ENCODE data around the gene ISYNA1. TPM values are rescaled to one million over a fixed set of nuclear protein-coding genes. Genes with fewer than 3 reads are reported as not detected.

ISYNA1 gene
- total and polyA plus RNA-seq, 11 donors = 14.0 to 60.6 (median 24.0) TPM

DNA sequence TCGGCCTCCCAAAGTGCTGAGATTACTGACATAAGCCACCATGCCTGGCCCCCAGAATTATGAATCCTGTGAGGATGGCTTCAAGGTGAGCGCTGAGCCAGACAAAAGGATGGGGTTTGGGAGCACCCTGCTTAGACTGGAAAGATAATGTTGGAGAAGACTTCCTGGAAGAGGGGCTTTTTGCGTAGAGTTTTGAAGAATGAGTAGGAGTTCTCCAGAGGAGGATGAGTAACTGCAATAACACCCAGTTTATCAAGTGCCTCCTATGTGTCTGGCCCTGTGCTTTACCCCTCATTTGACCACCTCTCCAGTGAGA, 52.6 kb downstream of the ISYNA1 start:
- no peak for DNase-seq
- Histone ChIP-seq H3K27ac (peak overlapping the region in 2 of 12 donors; percentile 25 to 32), H3K36me3 (peaks cover 0 to 13% (median 0%) of the 10 kb centered on the region in 9 donors), H3K4me1 (peaks cover 0 to 43% (median 21%) of the 10 kb centered on the region in 12 donors), H3K9me3 (peaks cover 0 to 4% (median 0%) of the 10 kb centered on the region in 12 donors), H3K27me3 (no peaks in the 10 kb centered on the region), H3K4me3 (no peak overlapping the region)
- 94 to 95% (median 95%) methylated on average over 3 of the region's 3 CpGs for WGBS, 4 donors
- no peak for ATAC-seq
- TF ChIP-seq, protein P1, sequence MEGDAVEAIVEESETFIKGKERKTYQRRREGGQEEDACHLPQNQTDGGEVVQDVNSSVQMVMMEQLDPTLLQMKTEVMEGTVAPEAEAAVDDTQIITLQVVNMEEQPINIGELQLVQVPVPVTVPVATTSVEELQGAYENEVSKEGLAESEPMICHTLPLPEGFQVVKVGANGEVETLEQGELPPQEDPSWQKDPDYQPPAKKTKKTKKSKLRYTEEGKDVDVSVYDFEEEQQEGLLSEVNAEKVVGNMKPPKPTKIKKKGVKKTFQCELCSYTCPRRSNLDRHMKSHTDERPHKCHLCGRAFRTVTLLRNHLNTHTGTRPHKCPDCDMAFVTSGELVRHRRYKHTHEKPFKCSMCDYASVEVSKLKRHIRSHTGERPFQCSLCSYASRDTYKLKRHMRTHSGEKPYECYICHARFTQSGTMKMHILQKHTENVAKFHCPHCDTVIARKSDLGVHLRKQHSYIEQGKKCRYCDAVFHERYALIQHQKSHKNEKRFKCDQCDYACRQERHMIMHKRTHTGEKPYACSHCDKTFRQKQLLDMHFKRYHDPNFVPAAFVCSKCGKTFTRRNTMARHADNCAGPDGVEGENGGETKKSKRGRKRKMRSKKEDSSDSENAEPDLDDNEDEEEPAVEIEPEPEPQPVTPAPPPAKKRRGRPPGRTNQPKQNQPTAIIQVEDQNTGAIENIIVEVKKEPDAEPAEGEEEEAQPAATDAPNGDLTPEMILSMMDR (IDR thresholded peaks at IDR 0.05) = no peak
- no peak for TF ChIP-seq POLR2A (IDR thresholded peaks at IDR 0.05)
- intact Hi-C loops (cut with DNase I) = loop anchor here in 2 of 10 donors (5.0 to 10.0 kb wide), 2 partner anchors 33 to 111 kb away; partner anchors contain the start of gene IQCN (in 1 of the 2)

DNA sequence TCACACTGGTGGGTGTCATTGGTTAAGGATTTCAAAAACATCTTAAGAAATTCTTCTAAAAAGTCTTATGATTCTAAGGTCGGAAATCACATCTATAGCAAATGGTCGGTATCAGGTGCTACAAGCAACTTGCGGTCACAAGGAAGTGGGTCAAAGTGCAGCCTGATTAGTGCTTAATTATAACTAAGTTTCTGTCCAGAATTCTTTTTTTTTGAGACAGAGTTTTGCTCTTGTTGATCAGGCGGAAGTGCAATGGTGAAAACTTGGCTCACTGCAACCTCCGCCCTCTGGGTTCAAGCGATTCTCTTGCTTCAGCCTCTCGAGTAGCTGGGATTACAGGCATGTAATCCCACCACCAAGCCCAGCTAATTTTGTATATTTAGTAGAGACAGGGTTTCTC, 53.2 kb downstream of the ISYNA1 start:
- intact Hi-C loops (cut with DNase I) = loop anchor here in 2 of 10 donors (5.0 to 10.0 kb wide), 2 partner anchors 32 to 110 kb away; partner anchors contain the start of gene IQCN (in 1 of the 2)
- Histone ChIP-seq H3K27ac (no peak overlapping the region), H3K27me3 (no peaks in the 10 kb centered on the region), H3K36me3 (peaks cover 0 to 7% (median 0%) of the 10 kb centered on the region in 9 donors), H3K4me1 (peaks cover 0 to 48% (median 26%) of the 10 kb centered on the region in 12 donors), H3K9me3 (peaks cover 0 to 2% (median 0%) of the 10 kb centered on the region in 12 donors), H3K4me3 (no peak overlapping the region)
- no peak for DNase-seq
- no peak for TF ChIP-seq POLR2A (IDR thresholded peaks at IDR 0.05)
- TF ChIP-seq, protein P1 (IDR thresholded peaks at IDR 0.05) = no peak
- WGBS, 4 donors = 78 to 91% (median 85%) methylated on average over 7 of the region's 7 CpGs
- ATAC-seq = no peak

Small RNAs within 50 kb of the gene (microRNA-seq; reads per million reads assigned to microRNA genes)
- 0 reads per million in 4 donors for gene MIR3189

Other genes starting within 250 kb of the ISYNA1 start
- gene MPV17L2, start 244.9 kb downstream of the ISYNA1 start, total RNA-seq = 10 to 100 TPM; 10.6 to 37.4 (median 14.8) TPM
- gene MPV17L2, start 244.9 kb downstream of the ISYNA1 start, polyA plus RNA-seq = 10 to 100 TPM; 24.7 to 59.3 TPM
- gene RAB3A, start 234.1 kb downstream of the ISYNA1 start, total RNA-seq = 10 to 100 TPM in 8 of 9 donors, 1 to 10 TPM in 1; 6.9 to 39.2 (median 31.5) TPM
- gene RAB3A, start 234.1 kb downstream of the ISYNA1 start, polyA plus RNA-seq = 10 to 100 TPM; 17.2 to 20.1 TPM
- gene PDE4C, start 211.7 kb downstream of the ISYNA1 start, total RNA-seq = 1 to 10 TPM in 5 of 9 donors, under 1 TPM in 3, not detected in 1; 0.16 to 3.6 (median 1.1) TPM
- gene PDE4C, start 211.7 kb downstream of the ISYNA1 start, polyA plus RNA-seq = 1 to 10 TPM in 1 of 2 donors, under 1 TPM in 1; 0.82 to 4.6 TPM
- gene IQCN, start 163.7 kb downstream of the ISYNA1 start, total RNA-seq = 1 to 10 TPM in 4 of 9 donors, under 1 TPM in 5; 0.24 to 2.4 (median 0.75) TPM
- 1 to 10 TPM in 1 of 2 donors, under 1 TPM in 1; 0.28 to 2.8 TPM for gene IQCN, start 163.7 kb downstream of the ISYNA1 start, polyA plus RNA-seq
- 100 to 1,000 TPM in 7 of 9 donors, 10 to 100 TPM in 2; 80.2 to 352 (median 137) TPM for gene JUND, start 156.5 kb downstream of the ISYNA1 start, total RNA-seq
- 100 to 1,000 TPM; 114 to 236 TPM for gene JUND, start 156.5 kb downstream of the ISYNA1 start, polyA plus RNA-seq
- gene LSM4, start 115.1 kb downstream of the ISYNA1 start, total RNA-seq = 100 to 1,000 TPM in 5 of 9 donors, 10 to 100 TPM in 4; 65.8 to 167 (median 101) TPM
- gene LSM4, start 115.1 kb downstream of the ISYNA1 start, polyA plus RNA-seq = 100 to 1,000 TPM; 127 to 171 TPM
- 10 to 100 TPM; 22.5 to 58.6 (median 44.6) TPM for gene PGPEP1, start 97.5 kb downstream of the ISYNA1 start, total RNA-seq
- gene PGPEP1, start 97.5 kb downstream of the ISYNA1 start, polyA plus RNA-seq = 10 to 100 TPM; 26.7 to 31.8 TPM
- 1 to 10 TPM in 4 of 9 donors, under 1 TPM in 5; 0.69 to 5.7 (median 0.99) TPM for gene GDF15, start 52.0 kb downstream of the ISYNA1 start, total RNA-seq
- gene GDF15, start 52.0 kb downstream of the ISYNA1 start, polyA plus RNA-seq = under 1 TPM; 0.33 to 0.50 TPM
- 10 to 100 TPM in 2 of 9 donors, 1 to 10 TPM in 6, under 1 TPM in 1; 0.83 to 33.0 (median 3.1) TPM for gene LRRC25, start 40.5 kb downstream of the ISYNA1 start, total RNA-seq
- 1 to 10 TPM in 1 of 2 donors, under 1 TPM in 1; 0.88 to 2.8 TPM for gene LRRC25, start 40.5 kb downstream of the ISYNA1 start, polyA plus RNA-seq
- gene SSBP4, start 18.7 kb downstream of the ISYNA1 start, total RNA-seq = 10 to 100 TPM; 23.5 to 89.8 (median 29.4) TPM
- gene SSBP4, start 18.7 kb downstream of the ISYNA1 start, polyA plus RNA-seq = 10 to 100 TPM; 29.1 to 37.3 TPM
- 10 to 100 TPM in 4 of 9 donors, 1 to 10 TPM in 5; 5.9 to 17.8 (median 9.1) TPM for gene ELL, start 83.9 kb upstream of the ISYNA1 start, total RNA-seq
- 1 to 10 TPM; 6.2 to 7.3 TPM for gene ELL, start 83.9 kb upstream of the ISYNA1 start, polyA plus RNA-seq
- 100 to 1,000 TPM; 136 to 353 (median 157) TPM for gene FKBP8, start 105.4 kb upstream of the ISYNA1 start, total RNA-seq
- gene FKBP8, start 105.4 kb upstream of the ISYNA1 start, polyA plus RNA-seq = 100 to 1,000 TPM; 142 to 270 TPM
- gene KXD1, start 119.7 kb upstream of the ISYNA1 start, total RNA-seq = 100 to 1,000 TPM in 1 of 9 donors, 10 to 100 TPM in 8; 36.1 to 116 (median 46.7) TPM
- 100 to 1,000 TPM in 1 of 2 donors, 10 to 100 TPM in 1; 36.9 to 106 TPM for gene KXD1, start 119.7 kb upstream of the ISYNA1 start, polyA plus RNA-seq
- 100 to 1,000 TPM; 336 to 944 (median 761) TPM for gene UBA52, start 133.7 kb upstream of the ISYNA1 start, total RNA-seq
- 100 to 1,000 TPM; 675 to 716 TPM for gene UBA52, start 133.7 kb upstream of the ISYNA1 start, polyA plus RNA-seq
- gene REX1BD, start 150.7 kb upstream of the ISYNA1 start, total RNA-seq = 100 to 1,000 TPM in 2 of 9 donors, 10 to 100 TPM in 7; 42.9 to 205 (median 68.2) TPM
- gene REX1BD, start 150.7 kb upstream of the ISYNA1 start, polyA plus RNA-seq = 100 to 1,000 TPM in 1 of 2 donors, 10 to 100 TPM in 1; 46.8 to 101 TPM
- 10 to 100 TPM in 4 of 9 donors, 1 to 10 TPM in 5; 2.8 to 60.5 (median 9.9) TPM for gene CRLF1, start 168.7 kb upstream of the ISYNA1 start, total RNA-seq
- gene CRLF1, start 168.7 kb upstream of the ISYNA1 start, polyA plus RNA-seq = 10 to 100 TPM; 50.2 to 64.0 TPM
- 1 to 10 TPM in 5 of 9 donors, under 1 TPM in 4; 0.50 to 4.6 (median 1.1) TPM for gene TMEM59L, start 174.7 kb upstream of the ISYNA1 start, total RNA-seq
- gene TMEM59L, start 174.7 kb upstream of the ISYNA1 start, polyA plus RNA-seq = 1 to 10 TPM; 1.5 to 5.1 TPM
- gene KLHL26, start 198.9 kb upstream of the ISYNA1 start, total RNA-seq = 10 to 100 TPM in 1 of 9 donors, 1 to 10 TPM in 8; 4.6 to 11.4 (median 6.8) TPM
- gene KLHL26, start 198.9 kb upstream of the ISYNA1 start, polyA plus RNA-seq = 1 to 10 TPM; 2.8 to 4.9 TPM
- 10 to 100 TPM in 2 of 9 donors, 1 to 10 TPM in 7; 3.8 to 10.2 (median 8.2) TPM for gene CRTC1, start 245.5 kb upstream of the ISYNA1 start, total RNA-seq
- 1 to 10 TPM; 4.4 to 6.4 TPM for gene CRTC1, start 245.5 kb upstream of the ISYNA1 start, polyA plus RNA-seq

Data from heart left ventricle (tissue), 16 donors.